ENCODE results near the gene HPDL. TPM values are rescaled to one million over a fixed set of nuclear protein-coding genes. Genes with fewer than 3 reads are reported as not detected.
"Not testable (repeated sequence)": the region's sequence is repeated elsewhere in the genome, so short reads cannot be mapped to it uniquely, and the experiment has no call there.

The HPDL gene
- total RNA-seq, 1 donor from 2014 or later = 0.62 TPM

GRCh38 chr1:45354838-45355237 lies 28.1 kb downstream of the HPDL start:
- DNase-seq = no peak

DNA sequence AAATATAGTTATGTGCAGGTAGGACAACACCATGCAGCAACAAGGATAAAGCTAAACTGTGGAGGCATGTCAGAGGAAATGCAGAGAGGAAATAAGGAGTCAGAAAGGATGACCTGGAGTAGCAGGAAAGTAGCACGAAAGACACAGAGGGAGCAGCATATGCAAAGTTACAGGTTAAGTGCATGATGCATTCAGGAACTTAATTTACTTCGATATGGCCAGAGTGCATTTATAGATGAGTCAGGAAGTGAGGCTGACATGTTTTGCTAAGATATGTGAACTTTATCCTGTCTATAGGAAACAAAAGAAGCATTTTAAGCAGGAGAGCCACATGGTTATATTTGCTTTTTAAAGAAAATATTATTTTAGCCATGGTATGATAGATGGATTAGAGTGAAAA lies 29.0 kb downstream of the HPDL start:
- DNase-seq = no peak

DNA sequence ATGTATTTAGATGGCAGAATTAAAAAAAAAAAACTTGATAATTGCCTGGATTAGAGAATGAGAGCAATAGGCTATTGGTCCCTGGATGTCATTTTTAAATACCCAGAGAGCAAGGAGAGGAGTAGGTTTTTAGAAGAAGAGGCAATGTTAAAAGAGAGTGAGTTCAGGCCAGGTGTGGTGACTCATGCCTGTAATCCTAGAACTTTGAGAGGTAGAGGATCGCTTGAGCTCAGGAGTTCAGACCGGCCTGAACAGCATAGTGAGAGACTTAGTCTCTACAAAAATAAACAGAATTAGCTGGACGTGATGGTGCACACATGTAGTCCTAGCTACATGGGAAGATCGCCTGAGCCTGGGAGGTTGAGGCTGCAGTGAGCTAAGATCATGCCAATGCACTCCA lies 29.5 kb downstream of the HPDL start:
- no peak for DNase-seq

DNA sequence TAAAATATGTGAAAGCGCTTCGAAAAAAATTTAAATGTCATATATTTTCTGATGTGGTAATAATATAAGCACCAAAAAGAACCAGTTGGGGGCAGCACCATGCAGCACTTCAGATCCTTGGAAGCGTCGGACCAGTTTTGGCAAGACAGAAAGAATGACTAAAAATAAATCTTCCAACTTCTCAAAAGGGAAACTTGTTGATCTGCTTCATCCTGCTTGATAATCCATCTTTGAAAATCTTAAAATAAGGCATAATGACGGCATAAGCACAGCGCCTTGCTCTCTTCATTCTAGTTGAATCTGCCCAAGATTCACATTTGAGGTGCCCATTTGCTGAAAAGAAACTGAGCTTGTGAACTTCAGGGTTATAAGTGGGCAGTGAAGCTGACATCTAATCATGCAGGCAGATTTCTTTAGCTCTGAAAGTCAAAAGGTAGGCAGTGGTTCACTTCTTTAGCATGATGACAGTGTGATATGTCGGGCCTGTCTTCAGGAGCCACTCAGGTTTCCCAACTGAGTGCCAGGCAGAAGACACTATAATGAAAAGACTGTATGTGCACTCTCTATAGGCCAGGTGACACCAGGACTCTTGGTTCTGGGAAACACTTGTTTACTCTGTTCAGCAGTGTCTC lies 33.3 kb downstream of the HPDL start:
- peak; percentile 20 for DNase-seq

DNA sequence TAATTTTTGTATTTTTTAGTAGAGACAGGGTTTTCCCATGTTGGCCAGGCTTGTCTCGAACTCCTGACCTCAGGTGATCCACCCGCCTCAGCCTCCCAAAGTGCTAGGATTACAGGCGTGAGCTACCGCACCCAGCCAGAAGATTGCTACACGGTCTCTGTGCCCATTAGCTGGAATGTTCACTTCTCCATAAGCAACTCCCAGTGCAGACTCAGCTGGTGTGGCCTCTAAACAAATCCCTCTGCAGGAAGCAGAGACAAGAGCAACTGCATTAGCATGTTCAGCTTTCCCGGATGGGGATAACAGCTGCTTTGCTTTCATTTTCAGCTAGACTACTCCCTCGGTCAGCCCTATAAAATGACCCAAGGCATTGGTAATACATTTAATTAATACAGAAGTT lies 34.3 kb downstream of the HPDL start:
- not testable (repeated sequence) for DNase-seq

GRCh38 chr1:45364294-45364693 lies 37.6 kb downstream of the HPDL start:
- no peak for DNase-seq

GRCh38 chr1:45365051-45365450 lies 38.4 kb downstream of the HPDL start:
- no peak for DNase-seq

DNA sequence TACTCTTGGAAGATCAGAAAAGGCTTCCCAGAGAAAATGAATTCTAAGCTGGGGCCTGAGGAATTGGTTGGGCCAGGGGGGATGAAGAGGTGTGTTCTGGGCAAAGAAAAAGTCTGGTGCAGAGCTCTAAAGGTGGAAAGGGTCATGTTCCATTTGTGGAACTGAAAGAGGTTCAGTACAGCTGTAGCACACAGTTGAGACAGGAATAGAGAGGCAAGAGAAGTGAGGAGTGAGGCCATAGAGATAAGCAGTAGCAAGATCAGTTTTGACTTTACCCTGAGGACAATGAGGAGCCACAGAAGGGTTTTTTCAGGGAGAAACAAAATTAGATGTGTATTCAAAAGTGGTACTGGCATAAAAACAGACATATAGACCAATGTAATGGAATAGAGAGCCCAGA lies 43.9 kb downstream of the HPDL start:
- DNase-seq = no peak

DNA sequence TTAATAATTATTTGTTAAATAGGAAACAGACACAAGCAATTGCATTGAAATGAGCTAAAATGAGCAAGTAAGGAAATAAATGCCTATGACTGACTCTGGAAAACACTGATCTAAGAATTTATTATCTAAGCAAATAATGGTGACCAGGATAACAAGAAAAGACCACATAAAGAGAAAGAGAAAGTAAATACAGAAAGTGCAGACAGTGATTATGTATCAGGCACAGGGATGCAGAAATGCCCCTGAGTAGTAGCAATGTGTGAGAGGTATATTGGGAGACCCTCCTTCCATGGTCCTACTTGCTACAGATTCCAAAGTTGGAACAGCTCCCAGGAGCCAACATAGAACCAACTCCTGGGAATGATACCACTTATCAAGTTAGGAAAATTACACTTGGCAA lies 46.9 kb downstream of the HPDL start:
- no peak for DNase-seq

DNA sequence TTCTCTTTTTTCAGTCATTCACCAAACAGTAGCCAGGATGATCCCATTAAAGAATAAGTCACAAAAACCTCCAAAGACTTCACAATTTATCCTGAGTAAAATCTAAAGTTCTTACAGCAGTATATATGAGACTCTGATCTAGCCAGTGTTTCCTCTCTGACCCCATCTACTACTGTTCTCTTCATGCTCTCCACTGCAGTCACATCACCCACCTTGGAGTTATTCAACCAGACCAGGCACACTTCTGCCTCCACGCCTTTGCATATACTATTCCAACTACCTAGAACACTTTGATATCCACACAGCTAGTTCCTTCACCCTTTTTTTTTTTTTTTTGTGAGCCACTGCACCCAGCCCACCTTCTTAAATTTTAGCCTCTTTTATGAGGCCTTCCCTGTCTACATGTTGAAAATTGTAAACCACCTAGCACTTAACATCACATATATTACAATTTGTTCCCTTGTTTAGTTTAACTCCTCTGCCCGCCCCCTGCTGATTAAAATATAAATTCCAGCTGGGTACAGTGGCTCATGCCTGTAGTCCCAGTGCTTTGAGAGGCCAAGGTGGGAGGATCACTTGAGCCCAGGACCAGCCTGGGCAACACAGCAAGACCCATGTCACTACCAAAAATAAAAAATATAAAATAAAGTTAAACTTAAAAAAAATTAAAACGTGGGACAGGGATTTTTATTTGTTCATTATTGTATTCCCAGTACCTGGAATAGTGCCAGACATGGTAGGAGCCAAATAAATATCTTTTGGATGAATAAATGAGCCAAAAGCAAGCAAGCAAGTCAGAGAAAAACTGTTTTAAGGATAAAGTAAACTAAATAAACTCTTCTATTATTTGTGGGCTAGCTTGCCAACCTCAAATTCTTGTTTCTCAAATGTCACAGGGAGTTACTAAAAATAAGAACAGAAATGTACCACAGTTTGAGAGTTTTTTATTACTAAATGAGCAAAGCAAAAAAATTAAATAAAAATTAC lies 48.7 kb downstream of the HPDL start:
- no peak for DNase-seq

GRCh38 chr1:45378184-45378583 lies 51.5 kb downstream of the HPDL start:
- DNase-seq = no peak

Other genes starting within 250 kb of the HPDL start
- 22.6 TPM for gene ZSWIM5, start 120.3 kb upstream of the HPDL start, total RNA-seq
- 5.1 TPM for gene TOE1, start 13.3 kb downstream of the HPDL start, total RNA-seq
- 23.2 TPM for gene MUTYH, start 13.5 kb downstream of the HPDL start, total RNA-seq
- 1.9 TPM for gene TESK2, start 164.3 kb downstream of the HPDL start, total RNA-seq
- gene CCDC163, start 173.2 kb downstream of the HPDL start, total RNA-seq = not detected
- gene MMACHC, start 173.4 kb downstream of the HPDL start, total RNA-seq = 2.2 TPM
- 186 TPM for gene PRDX1, start 195.0 kb downstream of the HPDL start, total RNA-seq
- 56.1 TPM for gene AKR1A1, start 223.9 kb downstream of the HPDL start, total RNA-seq